Measurements from ENCODE around the gene NUP133.

Gene NUP133

GRCh38 chr1:229506633-229507032 is 1.5 kb downstream of the NUP133 start:
- no peak for TF ChIP-seq EZH2phosphoT487 (IDR thresholded peaks at IDR 0.05; ENCODE audit: borderline replicate concordance, low read length)
- no peak for TF ChIP-seq CTCF (IDR thresholded peaks at IDR 0.05; ENCODE audit: low read depth, low read length, poor library complexity, severe bottlenecking)
- H3K4me3 ChIP-seq (ENCODE audit: low read length): peak overlapping the region; percentile 96
- no peaks in the 10 kb centered on the region for H3K9me3 ChIP-seq (ENCODE audit: control insufficient read depth, insufficient read depth, low read length)
- H3K79me2 ChIP-seq (ENCODE audit: control insufficient read depth, low read length): peaks cover 49% of the 10 kb centered on the region
- H3K4me1 ChIP-seq (ENCODE audit: control insufficient read depth, low read length): peaks cover 41% of the 10 kb centered on the region
- H4K20me1 ChIP-seq (ENCODE audit: control insufficient read depth, insufficient read depth, low read depth, low read length): peaks cover 4% of the 10 kb centered on the region; the same call in 1 of the 2 replicates
- peaks cover 2% of the 10 kb centered on the region; the same call in 1 of the 2 replicates for H3F3A ChIP-seq (ENCODE audit: control insufficient read depth, insufficient read depth)
- H3K27me3 ChIP-seq (ENCODE audit: control insufficient read depth, low read length): no peaks in the 10 kb centered on the region
- peak overlapping the region; percentile 97 for H3K4me2 ChIP-seq (ENCODE audit: low read length)
- peaks cover 31% of the 10 kb centered on the region for H3K36me3 ChIP-seq (ENCODE audit: control insufficient read depth, low read length)
- no peaks in the 10 kb centered on the region for H3K9me2 ChIP-seq (replicated peaks; ENCODE audit: control insufficient read depth, low read length)
- H3K27ac ChIP-seq (ENCODE audit: low read depth, low read length): no peak overlapping the region

GRCh38 chr1:229495782-229496181 is 12.4 kb downstream of the NUP133 start:
- H3K27ac ChIP-seq (ENCODE audit: low read depth, low read length): no peak overlapping the region
- no peaks in the 10 kb centered on the region for H3K9me3 ChIP-seq (ENCODE audit: control insufficient read depth, insufficient read depth, low read length)
- H3F3A ChIP-seq (ENCODE audit: control insufficient read depth, insufficient read depth): peaks cover 4% of the 10 kb centered on the region; the same call in 1 of the 2 replicates
- no peak for TF ChIP-seq EZH2phosphoT487 (IDR thresholded peaks at IDR 0.05; ENCODE audit: borderline replicate concordance, low read length)
- TF ChIP-seq CTCF (IDR thresholded peaks at IDR 0.05; ENCODE audit: low read depth, low read length, poor library complexity, severe bottlenecking): no peak
- no peaks in the 10 kb centered on the region for H3K79me2 ChIP-seq (ENCODE audit: control insufficient read depth, low read length)
- H4K20me1 ChIP-seq (ENCODE audit: control insufficient read depth, insufficient read depth, low read depth, low read length): no peaks in the 10 kb centered on the region
- H3K4me3 ChIP-seq (ENCODE audit: low read length): no peak overlapping the region
- H3K4me1 ChIP-seq (ENCODE audit: control insufficient read depth, low read length): no peaks in the 10 kb centered on the region
- no peaks in the 10 kb centered on the region for H3K9me2 ChIP-seq (replicated peaks; ENCODE audit: control insufficient read depth, low read length)
- peaks cover 79% of the 10 kb centered on the region for H3K36me3 ChIP-seq (ENCODE audit: control insufficient read depth, low read length)
- no peaks in the 10 kb centered on the region for H3K27me3 ChIP-seq (ENCODE audit: control insufficient read depth, low read length)
- no peak overlapping the region for H3K4me2 ChIP-seq (ENCODE audit: low read length)

- no peak overlapping the region for H3K27ac ChIP-seq (ENCODE audit: low read depth, low read length)
- no peaks in the 10 kb centered on the region for H4K20me1 ChIP-seq (ENCODE audit: control insufficient read depth, insufficient read depth, low read depth, low read length)
- no peaks in the 10 kb centered on the region for H3K9me2 ChIP-seq (replicated peaks; ENCODE audit: control insufficient read depth, low read length)
- H3K36me3 ChIP-seq (ENCODE audit: control insufficient read depth, low read length): peaks cover 85% of the 10 kb centered on the region
- no peaks in the 10 kb centered on the region for H3K27me3 ChIP-seq (ENCODE audit: control insufficient read depth, low read length)
- H3K79me2 ChIP-seq (ENCODE audit: control insufficient read depth, low read length): no peaks in the 10 kb centered on the region
- no peak for TF ChIP-seq EZH2phosphoT487 (IDR thresholded peaks at IDR 0.05; ENCODE audit: borderline replicate concordance, low read length)
- no peak for TF ChIP-seq CTCF (IDR thresholded peaks at IDR 0.05; ENCODE audit: low read depth, low read length, poor library complexity, severe bottlenecking)
- H3K4me2 ChIP-seq (ENCODE audit: low read length): no peak overlapping the region
- H3K9me3 ChIP-seq (ENCODE audit: control insufficient read depth, insufficient read depth, low read length): no peaks in the 10 kb centered on the region
- no peak overlapping the region for H3K4me3 ChIP-seq (ENCODE audit: low read length)
- H3K4me1 ChIP-seq (ENCODE audit: control insufficient read depth, low read length): peaks cover 3% of the 10 kb centered on the region
- H3F3A ChIP-seq (ENCODE audit: control insufficient read depth, insufficient read depth): peaks cover 9% of the 10 kb centered on the region; the same call in 1 of the 2 replicates
Measured at GRCh38 chr1:229487181-229487580, 21.0 kb downstream of the NUP133 start.

Data from DOHH2 (cell line).